HG03342 (cell line): Measurements from ENCODE around the gene WAC.
"Not testable (repeated sequence)": the region's sequence is repeated elsewhere in the genome, so short reads cannot be mapped to it uniquely, and the experiment has no call there.

Experiments
- ATAC-seq: cut with Tn5 transposase; IDR thresholded peaks from one replicate; pipeline ENCODE4 v1.9.1; 2021; ENCODE audit warnings: mild to moderate bottlenecking, moderate library complexity; ENCODE audit not compliant: unreplicated experiment

WAC gene

GRCh38 chr10:28561531-28561930 is 28.6 kb downstream of the WAC start:
- ATAC-seq: no peak

- ATAC-seq: no peak
These were observed 32.0 kb downstream of the WAC start for GRCh38 chr10:28564905-28565304.

GRCh38 chr10:28566458-28567015 is 33.6 kb downstream of the WAC start:
- ATAC-seq: no peak

- ATAC-seq: no peak
These were observed 36.7 kb downstream of the WAC start for GRCh38 chr10:28569506-28570159.

- no peak for ATAC-seq
These were observed 37.7 kb downstream of the WAC start for GRCh38 chr10:28570598-28570997.

- ATAC-seq: no peak
These were observed 38.3 kb downstream of the WAC start for GRCh38 chr10:28571265-28571664.

GRCh38 chr10:28574214-28574613 is 41.3 kb downstream of the WAC start:
- ATAC-seq: not testable (repeated sequence)

- ATAC-seq: no peak
These were observed 42.9 kb downstream of the WAC start for GRCh38 chr10:28575852-28576251.

GRCh38 chr10:28577506-28577905 is 44.6 kb downstream of the WAC start:
- no peak for ATAC-seq

GRCh38 chr10:28578454-28578853 is 45.5 kb downstream of the WAC start:
- ATAC-seq: no peak

GRCh38 chr10:28580825-28581224 is 47.9 kb downstream of the WAC start:
- no peak for ATAC-seq

GRCh38 chr10:28581916-28582315 is 49.0 kb downstream of the WAC start:
- no peak for ATAC-seq

- no peak for ATAC-seq
These were observed 52.2 kb downstream of the WAC start for GRCh38 chr10:28585076-28585475.

- ATAC-seq: no peak
These were observed 53.3 kb downstream of the WAC start for GRCh38 chr10:28586176-28586575.

GRCh38 chr10:28587270-28587969 is 54.5 kb downstream of the WAC start:
- no peak for ATAC-seq

GRCh38 chr10:28587970-28588290 is 55.0 kb downstream of the WAC start:
- no peak for ATAC-seq

- no peak for ATAC-seq
These were observed 60.0 kb downstream of the WAC start for GRCh38 chr10:28592953-28593352.

GRCh38 chr10:28593811-28594210 is 60.9 kb downstream of the WAC start:
- no peak for ATAC-seq

GRCh38 chr10:28594406-28594805 is 61.5 kb downstream of the WAC start:
- no peak for ATAC-seq

- ATAC-seq: no peak
These were observed 62.7 kb downstream of the WAC start for GRCh38 chr10:28595613-28596012.

GRCh38 chr10:28600056-28600455 is 67.1 kb downstream of the WAC start:
- ATAC-seq: no peak

GRCh38 chr10:28601012-28601411 is 68.1 kb downstream of the WAC start:
- no peak for ATAC-seq
